SK-N-SH (cell line): Measurements from ENCODE around the gene PIEZO2. TPM values are rescaled to one million over a fixed set of nuclear protein-coding genes. Genes with fewer than 3 reads are reported as not detected.

Experiments
- CTCF ChIA-PET: fragments of 300-600, 350-600 bp; formaldehyde crosslinking; extraction: SDS; loops from one replicate; lab custom pipeline; 2021; lab: Yijun Ruan, JAX
- POLR2A ChIA-PET: fragments of 350-600 bp; sonication (Branson Sonifier 250); formaldehyde crosslinking; extraction: SDS; loops from one replicate; lab custom pipeline; 2020; ENCODE audit warnings: antibody characterized with exemption, inconsistent platforms; lab: Yijun Ruan, JAX
- DNase-seq: peaks from one replicate; pipeline ENCODE4 v3.0.0; 2012
- H2AFZ ChIP-seq: fragments of 200-600 bp; sonication (generic); 2 replicates; pipeline ENCODE4 v1.8.1; 2016; ENCODE audit warnings: antibody characterized with exemption, mild to moderate bottlenecking, low read depth
- H3F3A ChIP-seq: fragments of 200-600 bp; sonication (generic); replicated peaks from 2 replicates; pipeline ENCODE3; 2016; ENCODE audit warnings: antibody characterized with exemption, mild to moderate bottlenecking; ENCODE audit not compliant: insufficient read depth
- H3K27ac ChIP-seq, 2 experiments: fragments of 200-500 bp in 1 of 2; fragments of 200-600 bp in 1 of 2; sonication (Bioruptor generic) in 1 of 2; sonication (generic), shearing (Covaris generic) in 1 of 2; 2 replicates each; pipeline versions ENCODE4 v1.5.1 to v1.6.1; 2014 to 2016; ENCODE audit warnings: low read depth in 2 of 2, inconsistent platforms in 1 of 2, low read length in 1 of 2, mild to moderate bottlenecking in 1 of 2, mixed read lengths in 1 of 2
- H3K27me3 ChIP-seq: fragments of 200-600 bp; sonication (generic), shearing (Covaris generic); 2 replicates; pipeline ENCODE4 v1.6.1; 2016; ENCODE audit warnings: mixed run types; ENCODE audit not compliant: insufficient read depth
- H3K36me3 ChIP-seq, 2 experiments: fragments of 200-500 bp in 1 of 2; fragments of 200-600 bp in 1 of 2; sonication (Bioruptor generic) in 1 of 2; sonication (generic) in 1 of 2; replicated peaks in 1 of 2; 2 replicates each; pipeline versions ENCODE3 to v1.5.1; 2014 to 2016; ENCODE audit warnings: low read length in 1 of 2, mild to moderate bottlenecking in 1 of 2; ENCODE audit not compliant: insufficient read depth in 2 of 2, control insufficient read depth in 1 of 2
- H3K4me1 ChIP-seq, 2 experiments: fragments of 200-500 bp in 1 of 2; fragments of 200-600 bp in 1 of 2; sonication (Bioruptor generic) in 1 of 2; sonication (generic), shearing (Covaris generic) in 1 of 2; 2 replicates each; pipeline versions ENCODE4 v1.5.1 to v1.6.1; 2014 to 2016; ENCODE audit warnings: low read depth in 1 of 2, low read length in 1 of 2, mixed run types in 1 of 2; ENCODE audit not compliant: insufficient read depth in 2 of 2, control insufficient read depth in 1 of 2
- H3K4me2 ChIP-seq: fragments of 200-600 bp; sonication (generic), shearing (Covaris generic); 2 replicates; pipeline ENCODE4 v1.6.1; 2017; ENCODE audit warnings: mixed run types
- H3K4me3 ChIP-seq, 2 experiments: fragments of 200-500 bp in 1 of 2; fragments of 200-600 bp in 1 of 2; sonication (Bioruptor generic) in 1 of 2; sonication (generic), shearing (Covaris generic) in 1 of 2; 2 replicates each; pipeline versions ENCODE4 v1.5.1 to v1.8.1; 2014 to 2016; ENCODE audit warnings: low read depth in 2 of 2, inconsistent platforms in 1 of 2, low read length in 1 of 2, mild to moderate bottlenecking in 1 of 2, mixed read lengths in 1 of 2, moderate library complexity in 1 of 2
- H3K79me2 ChIP-seq: fragments of 200-600 bp; sonication (generic); 2 replicates; pipeline ENCODE4 v1.8.1; 2017; ENCODE audit warnings: mild to moderate bottlenecking; ENCODE audit not compliant: insufficient read depth
- H3K9ac ChIP-seq: fragments of 200-600 bp; sonication (generic); 2 replicates; pipeline ENCODE4 v1.6.1; 2017; ENCODE audit warnings: mixed run types
- H3K9me2 ChIP-seq: fragments of 200-600 bp; sonication (generic); 2 replicates; pipeline ENCODE4 v1.6.1; 2017; ENCODE audit warnings: mixed run types
- H3K9me3 ChIP-seq: fragments of 200-600 bp; sonication (generic); 2 replicates; pipeline ENCODE4 v1.6.1; 2017; ENCODE audit warnings: mixed run types, mild to moderate bottlenecking, moderate library complexity
- H4K20me1 ChIP-seq: fragments of 200-600 bp; sonication (generic); 2 replicates; pipeline ENCODE4 v1.6.1; 2017; ENCODE audit warnings: mild to moderate bottlenecking, mixed run types; ENCODE audit not compliant: insufficient read depth
- CHD2 ChIP-seq: fragments of 150-350 bp; IDR thresholded peaks from 2 replicates; pipeline ENCODE4 v1.6.1; 2018; ENCODE audit warnings: low read length; ENCODE audit not compliant: partially characterized antibody
- EP300 ChIP-seq, 2 experiments: IDR thresholded peaks; 2 replicates each; pipeline versions ENCODE4 v1.4.0 to v1.6.1; 2012; ENCODE audit warnings: borderline replicate concordance in 1 of 2, low read depth in 1 of 2, low read length in 1 of 2
- EZH2phosphoT487 ChIP-seq: fragments of 200-600 bp; sonication (generic); IDR thresholded peaks from 2 replicates; pipeline ENCODE4 v1.6.1; 2017; ENCODE audit warnings: low read depth, mixed run types, mild to moderate bottlenecking, antibody characterized with exemption, moderate library complexity, borderline replicate concordance
- FOSL2 ChIP-seq: IDR thresholded peaks from 2 replicates; pipeline ENCODE4 v1.4.0; 2012; ENCODE audit warnings: low read depth, mild to moderate bottlenecking, moderate library complexity, borderline replicate concordance
- FOXJ3 ChIP-seq: sonication (generic); formaldehyde crosslinking; IDR thresholded peaks from 2 replicates; pipeline ENCODE4 v1.5.1; 2020; ENCODE audit warnings: mild to moderate bottlenecking, missing genetic modification reagents
- GABPA ChIP-seq: IDR thresholded peaks from 2 replicates; pipeline ENCODE4 v1.4.0; 2012; ENCODE audit warnings: low read depth, mild to moderate bottlenecking
- GATA2 ChIP-seq: sonication (generic); formaldehyde crosslinking; IDR thresholded peaks from 2 replicates; pipeline ENCODE4 v1.5.0; 2020; ENCODE audit warnings: mild to moderate bottlenecking, missing genetic modification reagents
- MEF2A ChIP-seq: IDR thresholded peaks from 2 replicates; pipeline ENCODE4 v1.4.0; 2012; ENCODE audit warnings: low read depth, borderline replicate concordance
- NFIC ChIP-seq: IDR thresholded peaks from 2 replicates; pipeline ENCODE4 v1.4.0; 2012; ENCODE audit warnings: borderline replicate concordance
- POLR2AphosphoS5 ChIP-seq: IDR thresholded peaks from 2 replicates; pipeline ENCODE4 v1.6.1; 2012; ENCODE audit warnings: low read depth, low read length
- RCOR1 ChIP-seq: fragments of 150-350 bp; IDR thresholded peaks from 2 replicates; pipeline ENCODE4 v1.6.1; 2017; ENCODE audit warnings: antibody characterized with exemption, low read length
- RFX5 ChIP-seq: IDR thresholded peaks from 2 replicates; pipeline ENCODE4 v1.6.1; 2012; ENCODE audit warnings: mild to moderate bottlenecking, improper control_type of control experiment, low read length
- SIN3A ChIP-seq: IDR thresholded peaks from 2 replicates; pipeline ENCODE4 v1.6.1; 2012; ENCODE audit warnings: low read depth, mild to moderate bottlenecking, low read length, moderate library complexity, borderline replicate concordance
- SMC3 ChIP-seq: IDR thresholded peaks from 2 replicates; pipeline ENCODE4 v1.6.1; 2012; ENCODE audit warnings: low read depth, low read length, improper control_type of control experiment
- TAF1 ChIP-seq: IDR thresholded peaks from 2 replicates; pipeline ENCODE4 v1.6.1; 2012; ENCODE audit warnings: low read depth, mild to moderate bottlenecking, low read length, moderate library complexity, borderline replicate concordance
- YY1 ChIP-seq: IDR thresholded peaks from 2 replicates; pipeline ENCODE4 v1.4.0; 2012; ENCODE audit warnings: low read depth, mild to moderate bottlenecking
- WGBS: methylation state at CpG from one replicate; pipeline ENCODE4 v1.1.6; 2017; ENCODE audit warnings: low lambda C conversion rate; 5-methylcytosine and 5-hydroxymethylcytosine counted together
- polyA plus RNA-seq, 3 experiments: library from polyadenylated mRNA; depleted of rRNA; stranded (reverse); fragments of >200 nt; gene quantifications; 2 replicates each; pipeline ENCODE4 v1.2.3, GENCODE V29; 2012
- TF ChIP-seq, protein P1 (sequence below): IDR thresholded peaks from 2 replicates; pipeline ENCODE4 v1.6.1; 2012; ENCODE audit warnings: mild to moderate bottlenecking, low read depth, low read length, moderate library complexity
- TF ChIP-seq, protein P2 (sequence below): IDR thresholded peaks from 2 replicates; pipeline ENCODE4 v1.4.0; 2012; ENCODE audit warnings: low read depth
- TF ChIP-seq, protein P3 (sequence below): IDR thresholded peaks from 2 replicates; pipeline ENCODE4 v1.4.0; 2012; ENCODE audit warnings: low read depth, borderline replicate concordance
- TF ChIP-seq, protein P4 (sequence below): IDR thresholded peaks from 2 replicates; pipeline ENCODE4 v1.4.0; 2012; ENCODE audit warnings: low read depth, borderline replicate concordance

PIEZO2 gene
- polyA plus RNA-seq, 1 of the 3 experiments (the other 2 are of a cell fraction) = not detected

DNA sequence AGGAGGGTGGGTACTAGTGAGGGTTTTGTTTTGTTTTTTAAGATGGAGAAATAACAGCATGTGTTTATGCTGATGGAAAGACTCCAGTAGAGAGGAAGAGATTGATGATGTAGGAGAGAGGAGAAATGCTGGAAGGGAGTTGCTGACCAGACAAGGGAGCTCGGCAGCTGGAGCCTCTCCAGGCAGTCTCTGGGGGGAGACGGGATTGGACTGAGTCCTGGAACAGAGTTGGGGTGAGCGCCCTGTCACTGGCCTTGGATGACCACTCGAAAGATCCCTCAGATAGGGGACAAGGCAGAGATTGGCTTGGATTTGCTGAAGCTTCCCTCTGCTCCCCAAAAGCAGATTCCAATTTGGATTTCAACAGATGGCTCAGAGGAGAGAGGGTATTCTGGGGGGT lies 425.9 kb downstream of the PIEZO2 start (continued):
- TF ChIP-seq, protein P1, sequence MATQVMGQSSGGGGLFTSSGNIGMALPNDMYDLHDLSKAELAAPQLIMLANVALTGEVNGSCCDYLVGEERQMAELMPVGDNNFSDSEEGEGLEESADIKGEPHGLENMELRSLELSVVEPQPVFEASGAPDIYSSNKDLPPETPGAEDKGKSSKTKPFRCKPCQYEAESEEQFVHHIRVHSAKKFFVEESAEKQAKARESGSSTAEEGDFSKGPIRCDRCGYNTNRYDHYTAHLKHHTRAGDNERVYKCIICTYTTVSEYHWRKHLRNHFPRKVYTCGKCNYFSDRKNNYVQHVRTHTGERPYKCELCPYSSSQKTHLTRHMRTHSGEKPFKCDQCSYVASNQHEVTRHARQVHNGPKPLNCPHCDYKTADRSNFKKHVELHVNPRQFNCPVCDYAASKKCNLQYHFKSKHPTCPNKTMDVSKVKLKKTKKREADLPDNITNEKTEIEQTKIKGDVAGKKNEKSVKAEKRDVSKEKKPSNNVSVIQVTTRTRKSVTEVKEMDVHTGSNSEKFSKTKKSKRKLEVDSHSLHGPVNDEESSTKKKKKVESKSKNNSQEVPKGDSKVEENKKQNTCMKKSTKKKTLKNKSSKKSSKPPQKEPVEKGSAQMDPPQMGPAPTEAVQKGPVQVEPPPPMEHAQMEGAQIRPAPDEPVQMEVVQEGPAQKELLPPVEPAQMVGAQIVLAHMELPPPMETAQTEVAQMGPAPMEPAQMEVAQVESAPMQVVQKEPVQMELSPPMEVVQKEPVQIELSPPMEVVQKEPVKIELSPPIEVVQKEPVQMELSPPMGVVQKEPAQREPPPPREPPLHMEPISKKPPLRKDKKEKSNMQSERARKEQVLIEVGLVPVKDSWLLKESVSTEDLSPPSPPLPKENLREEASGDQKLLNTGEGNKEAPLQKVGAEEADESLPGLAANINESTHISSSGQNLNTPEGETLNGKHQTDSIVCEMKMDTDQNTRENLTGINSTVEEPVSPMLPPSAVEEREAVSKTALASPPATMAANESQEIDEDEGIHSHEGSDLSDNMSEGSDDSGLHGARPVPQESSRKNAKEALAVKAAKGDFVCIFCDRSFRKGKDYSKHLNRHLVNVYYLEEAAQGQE = no peak
- TF ChIP-seq SMC3 = no peak
- TF ChIP-seq FOSL2 = no peak
- TF ChIP-seq EZH2phosphoT487 = no peak
- TF ChIP-seq GATA2 (CRISPR knock-in tag) = no peak
- TF ChIP-seq NFIC = no peak
- TF ChIP-seq SIN3A = no peak
- no peak for TF ChIP-seq POLR2AphosphoS5
- TF ChIP-seq TAF1 = no peak
- TF ChIP-seq CHD2 = no peak
- TF ChIP-seq, protein P2, sequence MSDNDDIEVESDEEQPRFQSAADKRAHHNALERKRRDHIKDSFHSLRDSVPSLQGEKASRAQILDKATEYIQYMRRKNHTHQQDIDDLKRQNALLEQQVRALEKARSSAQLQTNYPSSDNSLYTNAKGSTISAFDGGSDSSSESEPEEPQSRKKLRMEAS = no peak

DNA sequence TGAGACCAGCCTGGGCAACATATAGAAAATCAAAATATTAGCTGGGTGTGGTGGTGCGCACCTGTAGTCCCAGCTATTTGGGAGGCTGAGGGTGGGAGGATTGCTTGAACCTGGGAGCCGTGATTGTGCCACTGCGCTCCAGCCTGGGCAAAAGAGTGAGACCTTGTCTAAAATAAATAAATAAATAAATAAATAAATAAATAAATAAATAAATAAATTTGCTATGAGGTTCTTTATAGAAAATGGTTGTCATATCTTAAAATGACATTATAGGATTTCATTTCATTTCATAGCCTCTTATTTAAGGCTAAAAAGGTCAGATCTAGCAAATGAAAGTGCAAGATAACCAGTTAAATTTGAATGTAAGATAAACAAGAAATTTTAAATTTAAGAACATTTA lies 430.6 kb downstream of the PIEZO2 start:
- Histone ChIP-seq H3K9ac (no peak overlapping the region), H4K20me1 (no peaks in the 10 kb centered on the region), H3K4me3 (no peak overlapping the region), H3K79me2 (no peaks in the 10 kb centered on the region), H3K36me3 (no peaks in the 10 kb centered on the region), H3K27ac (no peak overlapping the region), H3K4me1 (no peaks in the 10 kb centered on the region), H2AFZ (no peak overlapping the region), H3K9me3 (no peaks in the 10 kb centered on the region), H3K27me3 (peaks cover 17% of the 10 kb centered on the region; the same call in 1 of the 2 replicates), H3K9me2 (no peaks in the 10 kb centered on the region), H3K4me2 (no peak overlapping the region), H3F3A (no peaks in the 10 kb centered on the region)
- POLR2A ChIA-PET = no interaction called here
- 20% methylated on average over 3 of the region's 3 CpGs for WGBS
- CTCF ChIA-PET = interaction anchor here (1.6 kb wide), 1 partner anchor 20 kb away, joined by 3 read pairs; no protein-coding TSS in a partner anchor
- DNase-seq = no peak
- TF ChIP-seq, protein P3, sequence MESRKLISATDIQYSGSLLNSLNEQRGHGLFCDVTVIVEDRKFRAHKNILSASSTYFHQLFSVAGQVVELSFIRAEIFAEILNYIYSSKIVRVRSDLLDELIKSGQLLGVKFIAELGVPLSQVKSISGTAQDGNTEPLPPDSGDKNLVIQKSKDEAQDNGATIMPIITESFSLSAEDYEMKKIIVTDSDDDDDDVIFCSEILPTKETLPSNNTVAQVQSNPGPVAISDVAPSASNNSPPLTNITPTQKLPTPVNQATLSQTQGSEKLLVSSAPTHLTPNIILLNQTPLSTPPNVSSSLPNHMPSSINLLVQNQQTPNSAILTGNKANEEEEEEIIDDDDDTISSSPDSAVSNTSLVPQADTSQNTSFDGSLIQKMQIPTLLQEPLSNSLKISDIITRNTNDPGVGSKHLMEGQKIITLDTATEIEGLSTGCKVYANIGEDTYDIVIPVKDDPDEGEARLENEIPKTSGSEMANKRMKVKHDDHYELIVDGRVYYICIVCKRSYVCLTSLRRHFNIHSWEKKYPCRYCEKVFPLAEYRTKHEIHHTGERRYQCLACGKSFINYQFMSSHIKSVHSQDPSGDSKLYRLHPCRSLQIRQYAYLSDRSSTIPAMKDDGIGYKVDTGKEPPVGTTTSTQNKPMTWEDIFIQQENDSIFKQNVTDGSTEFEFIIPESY = no peak
- TF ChIP-seq RCOR1 (no peak), EP300 (IDR thresholded peaks at IDR 0.05; ENCODE audit: borderline replicate concordance in 1 of 2, low read depth in 1 of 2, low read length in 1 of 2) (no peak), YY1 (no peak), FOXJ3 (CRISPR knock-in tag) (no peak), TAF1 (no peak), MEF2A (no peak), RFX5 (no peak), GABPA (no peak)
- TF ChIP-seq, protein P4, sequence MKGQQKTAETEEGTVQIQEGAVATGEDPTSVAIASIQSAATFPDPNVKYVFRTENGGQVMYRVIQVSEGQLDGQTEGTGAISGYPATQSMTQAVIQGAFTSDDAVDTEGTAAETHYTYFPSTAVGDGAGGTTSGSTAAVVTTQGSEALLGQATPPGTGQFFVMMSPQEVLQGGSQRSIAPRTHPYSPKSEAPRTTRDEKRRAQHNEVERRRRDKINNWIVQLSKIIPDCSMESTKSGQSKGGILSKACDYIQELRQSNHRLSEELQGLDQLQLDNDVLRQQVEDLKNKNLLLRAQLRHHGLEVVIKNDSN = no peak
- TF ChIP-seq, protein P1 = no peak
